ENCODE data around the gene TTBK1.

DNA sequence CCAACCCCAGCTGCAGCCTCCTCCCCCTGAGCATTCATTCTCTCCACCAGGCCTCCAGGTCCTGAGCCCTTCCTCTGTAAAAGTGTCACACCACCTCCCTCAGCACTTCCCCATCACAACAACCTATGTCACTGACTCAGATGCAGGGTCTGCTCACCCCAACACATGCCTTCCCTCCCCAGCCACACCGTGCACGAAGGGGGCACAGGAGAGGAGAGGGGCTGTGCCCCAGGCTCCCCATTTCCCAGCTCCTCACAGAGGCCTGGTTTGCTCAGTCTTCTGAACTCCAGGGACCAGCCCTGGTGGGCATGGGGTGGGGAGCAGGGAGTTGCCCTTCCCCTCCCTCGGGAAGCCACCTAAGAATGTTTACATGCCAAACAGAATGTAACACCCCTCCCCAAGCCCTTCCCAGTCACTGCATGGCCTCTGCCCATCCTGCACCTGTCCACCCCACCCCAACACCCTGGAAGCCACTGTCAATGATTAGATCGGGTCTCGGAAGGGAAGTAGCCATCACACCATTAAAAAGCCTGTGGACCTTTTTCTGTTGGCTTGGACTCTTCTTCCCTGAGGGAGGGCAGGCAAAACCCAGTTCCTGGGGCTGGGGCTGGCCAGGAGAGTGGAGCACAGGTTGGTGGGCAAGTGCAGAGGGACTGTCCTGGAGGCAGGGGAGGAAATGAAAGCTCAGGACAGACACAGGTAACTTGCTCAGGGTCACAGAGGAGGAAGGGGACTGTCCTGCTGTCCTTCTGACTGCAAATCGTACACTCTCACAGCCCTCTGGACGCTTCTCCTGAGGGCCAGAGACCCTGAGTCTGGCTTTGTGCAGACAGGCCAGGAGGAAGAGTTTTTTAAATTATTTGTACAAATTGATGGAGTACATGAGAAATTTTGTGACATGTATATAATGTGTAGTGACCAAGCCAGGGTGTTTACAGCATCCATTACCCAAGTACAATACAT is 44.7 kb downstream of the TTBK1 start:
- TF ChIP-seq CEBPB (IDR thresholded peaks at IDR 0.05; ENCODE audit: borderline replicate concordance in 1 of 2, low read depth in 2 of 2, low read length in 2 of 2) (no peak), TAF1 (IDR thresholded peaks at IDR 0.05; ENCODE audit: borderline replicate concordance, low read depth, low read length) (no peak), TCF3 (IDR thresholded peaks at IDR 0.05; ENCODE audit: borderline replicate concordance, insufficient read depth, low read depth, low read length) (no peak), NR2C2 (IDR thresholded peaks at IDR 0.05; ENCODE audit: borderline replicate concordance, control insufficient read depth, insufficient read length, low read depth) (no peak)
- TF ChIP-seq, protein P1, sequence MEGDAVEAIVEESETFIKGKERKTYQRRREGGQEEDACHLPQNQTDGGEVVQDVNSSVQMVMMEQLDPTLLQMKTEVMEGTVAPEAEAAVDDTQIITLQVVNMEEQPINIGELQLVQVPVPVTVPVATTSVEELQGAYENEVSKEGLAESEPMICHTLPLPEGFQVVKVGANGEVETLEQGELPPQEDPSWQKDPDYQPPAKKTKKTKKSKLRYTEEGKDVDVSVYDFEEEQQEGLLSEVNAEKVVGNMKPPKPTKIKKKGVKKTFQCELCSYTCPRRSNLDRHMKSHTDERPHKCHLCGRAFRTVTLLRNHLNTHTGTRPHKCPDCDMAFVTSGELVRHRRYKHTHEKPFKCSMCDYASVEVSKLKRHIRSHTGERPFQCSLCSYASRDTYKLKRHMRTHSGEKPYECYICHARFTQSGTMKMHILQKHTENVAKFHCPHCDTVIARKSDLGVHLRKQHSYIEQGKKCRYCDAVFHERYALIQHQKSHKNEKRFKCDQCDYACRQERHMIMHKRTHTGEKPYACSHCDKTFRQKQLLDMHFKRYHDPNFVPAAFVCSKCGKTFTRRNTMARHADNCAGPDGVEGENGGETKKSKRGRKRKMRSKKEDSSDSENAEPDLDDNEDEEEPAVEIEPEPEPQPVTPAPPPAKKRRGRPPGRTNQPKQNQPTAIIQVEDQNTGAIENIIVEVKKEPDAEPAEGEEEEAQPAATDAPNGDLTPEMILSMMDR (IDR thresholded peaks at IDR 0.05 in 2 of 3, conservative IDR thresholded peaks at IDR 0.05 in 1 of 3; ENCODE audit: control insufficient read depth in 2 of 3, extremely low read depth in 1 of 3, insufficient read depth in 1 of 3, low read depth in 3 of 3, low read length in 3 of 3): no peak

Measured in GM12878 (cell line).